Measurements from ENCODE around the gene TEP1. TPM values are rescaled to one million over a fixed set of nuclear protein-coding genes. Genes with fewer than 3 reads are reported as not detected.

TEP1 gene
- 10.1 and 16.0 TPM in 2 replicates for total RNA-seq

GRCh38 chr14:20412876-20413743 is at the start of gene TEP1:
TEP1 (minus strand) TSS chr14:20413501; CDS start chr14:20408439, 5,062 bp downstream.

GRCh38 chr14:20461225-20462141 is 48.2 kb upstream of the TEP1 start, which contains the start of gene PIP4P1:
PIP4P1 (minus strand) TSS chr14:20461434; CDS start chr14:20461325, 109 bp downstream.

GRCh38 chr14:20454516-20455354 is 41.4 kb upstream of the TEP1 start, which contains the start of the genes APEX1 and OSGEP:
APEX1 (plus strand) TSS chr14:20455226; CDS start chr14:20455646, 420 bp downstream.
OSGEP (minus strand) TSS chr14:20454812; CDS start chr14:20454683, 129 bp downstream.

GRCh38 chr14:20435582-20436362 is 22.5 kb upstream of the TEP1 start, which contains the start of gene KLHL33:
KLHL33 (minus strand) TSS chr14:20436166; CDS start chr14:20435811, 355 bp downstream.

GRCh38 chr14:20343092-20343861 is 70.0 kb downstream of the TEP1 start, which contains the start of gene PARP2:
PARP2 (plus strand) TSS chr14:20343635; CDS start chr14:20343642, 7 bp downstream.

GRCh38 chr14:20332788-20333493 is 80.4 kb downstream of the TEP1 start, which contains the start of gene CCNB1IP1:
CCNB1IP1 (minus strand) TSS chr14:20333279; CDS start chr14:20316523, 16,756 bp downstream.

Other genes with a start within 250 kb of the TEP1 start
- not detected in 2 replicates for gene OR11G2, start 222.6 kb downstream of the TEP1 start, total RNA-seq
- gene OR11H6, start 189.8 kb downstream of the TEP1 start, total RNA-seq = not detected in 2 replicates
- not detected in 2 replicates for gene OR11H7, start 184.5 kb downstream of the TEP1 start, total RNA-seq
- gene OR11H4, start 174.2 kb downstream of the TEP1 start, total RNA-seq = not detected in 2 replicates
- gene TTC5, start 107.5 kb downstream of the TEP1 start, total RNA-seq = 8.6 and 11.2 TPM in 2 replicates
- gene CCNB1IP1, start 80.2 kb downstream of the TEP1 start, total RNA-seq = 63.8 and 83.6 TPM in 2 replicates
- gene PARP2, start 69.9 kb downstream of the TEP1 start, total RNA-seq = 11.9 and 13.7 TPM in 2 replicates
- not detected in 2 replicates for gene KLHL33, start 22.7 kb upstream of the TEP1 start, total RNA-seq
- 38.0 and 55.1 TPM in 2 replicates for gene OSGEP, start 41.3 kb upstream of the TEP1 start, total RNA-seq
- 136 and 200 TPM in 2 replicates for gene APEX1, start 41.7 kb upstream of the TEP1 start, total RNA-seq
- 12.1 and 12.2 TPM in 2 replicates for gene PIP4P1, start 47.9 kb upstream of the TEP1 start, total RNA-seq
- 192 and 219 TPM in 2 replicates for gene PNP, start 55.9 kb upstream of the TEP1 start, total RNA-seq
- not detected in 2 replicates for gene RNASE10, start 92.0 kb upstream of the TEP1 start, total RNA-seq
- not detected in 2 replicates for gene RNASE9, start 147.5 kb upstream of the TEP1 start, total RNA-seq
- not detected in 2 replicates for gene RNASE11, start 174.5 kb upstream of the TEP1 start, total RNA-seq
- not detected in 2 replicates for gene RNASE12, start 177.9 kb upstream of the TEP1 start, total RNA-seq
- not detected in 2 replicates for gene OR6S1, start 228.2 kb upstream of the TEP1 start, total RNA-seq

All from hair follicular keratinocyte (primary cell).